HuH-7.5 (cell line): ENCODE results near the gene MED9.

Experiments
- DNase-seq: peaks from one replicate; pipeline ENCODE4 v3.0.0; 2011; ENCODE audit warnings: low spot score

MED9 gene

DNA sequence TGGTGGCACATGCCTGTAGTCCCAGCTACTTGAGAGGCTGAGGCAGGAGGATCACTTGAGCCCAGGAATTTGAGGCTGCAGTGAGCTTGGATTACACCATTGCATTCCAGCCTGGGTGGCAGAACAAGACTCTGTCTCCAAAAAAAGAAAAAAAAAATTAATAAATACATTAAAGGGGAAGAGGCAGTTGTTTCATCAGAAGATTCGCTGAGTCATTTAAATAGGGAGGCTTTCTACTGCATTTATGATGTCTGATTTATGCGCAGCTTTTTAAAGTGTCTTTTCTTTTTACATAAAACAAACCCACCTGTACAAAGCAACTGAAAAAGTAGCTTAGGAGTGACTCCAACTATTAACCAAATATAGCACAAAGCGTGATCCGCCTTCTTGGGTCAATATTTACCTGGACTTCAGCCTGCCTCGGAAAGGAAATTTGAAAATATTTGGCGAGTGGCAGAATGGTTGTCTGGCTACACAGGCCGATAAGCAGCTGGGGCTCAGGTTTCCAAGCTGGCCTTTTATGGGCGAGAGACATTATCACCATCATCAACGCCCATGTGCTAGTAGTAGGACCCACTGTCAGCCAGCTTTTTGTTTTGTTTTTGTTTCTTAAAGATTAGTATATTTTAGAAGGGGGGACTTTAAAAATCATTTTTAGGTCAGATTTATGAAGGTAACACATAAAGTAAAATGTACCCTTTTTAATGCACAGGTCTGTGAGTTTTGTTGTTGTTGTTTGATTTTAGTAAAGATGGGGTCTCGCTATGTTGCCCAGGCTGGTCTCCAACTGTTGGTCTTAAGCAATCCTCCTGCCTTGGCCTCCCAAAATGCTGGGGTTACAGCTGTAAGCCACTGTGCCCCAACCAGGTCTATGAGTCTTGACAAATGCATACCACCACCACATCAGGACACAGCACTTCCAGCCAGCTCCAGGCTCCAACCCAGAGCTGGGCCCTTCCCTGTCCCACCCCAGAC is 61.9 kb downstream of the MED9 start:
- peak; percentile 97 for DNase-seq

DNA sequence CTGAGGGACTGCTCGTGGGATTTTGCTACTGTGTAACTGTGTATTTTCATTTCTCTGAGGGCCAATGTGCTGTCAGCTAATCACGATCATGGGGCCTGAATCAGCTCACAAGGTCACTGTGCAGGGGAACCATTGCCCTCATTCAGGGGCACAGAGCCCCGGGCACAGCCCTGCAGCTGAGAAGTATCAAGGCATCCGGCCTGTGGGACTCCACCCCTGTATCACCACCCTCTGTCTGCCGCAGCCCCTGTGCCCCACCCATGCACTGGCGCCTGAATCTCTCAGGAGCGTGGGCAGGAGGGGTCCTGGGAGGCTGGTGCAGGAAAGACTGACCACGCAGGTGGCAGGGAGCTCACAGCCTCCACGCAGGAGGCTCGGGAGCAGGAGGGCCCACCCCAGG is 62.8 kb downstream of the MED9 start:
- no peak for DNase-seq

GRCh38 chr17:17540278-17540906 is 63.6 kb downstream of the MED9 start:
- no peak for DNase-seq

DNA sequence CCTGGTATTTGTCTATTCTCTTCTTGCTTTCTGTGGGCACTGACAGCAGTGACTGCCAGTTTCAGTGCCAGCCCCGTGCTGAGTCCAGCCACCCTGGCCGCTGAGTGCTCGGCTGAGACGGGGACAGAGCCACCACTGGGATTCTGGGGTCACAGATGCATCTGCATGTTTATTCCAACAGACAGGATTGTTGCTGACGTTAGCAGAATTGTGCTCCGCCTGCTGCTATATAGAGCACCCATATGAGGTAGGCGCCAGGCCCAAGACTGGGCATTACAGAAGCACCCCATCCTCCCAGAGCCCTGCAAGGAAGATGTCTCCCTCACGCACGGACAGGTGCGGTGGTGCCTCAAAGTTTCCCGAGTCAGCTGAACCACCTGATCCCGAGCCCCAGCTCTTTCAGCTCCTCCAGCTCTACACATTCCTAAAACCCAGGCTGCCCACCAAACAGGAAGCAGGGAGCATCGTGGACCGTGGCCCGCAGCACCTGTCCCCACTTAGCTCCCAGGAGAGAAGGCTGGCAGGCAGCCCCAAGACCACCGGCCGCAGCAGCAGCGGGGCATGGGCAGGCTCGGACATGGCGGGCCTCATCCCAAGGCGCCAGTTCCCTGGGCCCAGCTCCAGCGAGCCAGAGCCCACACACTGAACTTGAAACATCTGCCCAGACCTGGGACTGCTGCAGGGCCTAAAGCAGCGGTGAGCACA is 64.3 kb downstream of the MED9 start:
- no peak for DNase-seq

GRCh38 chr17:17541640-17542001 is 64.8 kb downstream of the MED9 start:
- DNase-seq = no peak
